GM12878 (cell line): ENCODE data around the gene SRGAP1. TPM values are rescaled to one million over a fixed set of nuclear protein-coding genes. Genes with fewer than 3 reads are reported as not detected.

ENCODE experiments used
- BACH1 ChIP-seq: fragments of 450-650 bp; IDR thresholded peaks from 2 replicates; pipeline ENCODE4 v1.6.1; 2017; ENCODE audit warnings: mild to moderate bottlenecking, borderline replicate concordance
- POU2F2 ChIP-seq: IDR thresholded peaks from 3 replicates; pipeline ENCODE4 v1.6.1; 2011; ENCODE audit warnings: low read depth, mild to moderate bottlenecking, low read length, borderline replicate concordance
- ZBTB11 ChIP-seq: fragments of 450-650 bp; formaldehyde crosslinking; IDR thresholded peaks from 2 replicates; pipeline ENCODE4 v1.5.0; 2022; ENCODE audit warnings: mild to moderate bottlenecking, missing genetic modification characterization
- polyA plus RNA-seq, 11 experiments: library from polyadenylated mRNA; depleted of rRNA in 4 of 11; unstranded in 6 of 11; stranded (reverse) in 5 of 11; fragments of >200 nt; fragmentation: Nextera tagmentation in 4 of 11; fragmentation: Illumina TruSeq in 1 of 11; extraction: Ambion mirVana in 4 of 11; extraction: Trizol in 1 of 11; gene quantifications; 1 replicate in 1 of 11; 2 replicates in 10 of 11; pipeline versions ENCODE4 v1.2.1 to v1.2.3, GENCODE V29; 2011 to 2016; ENCODE audit warnings: inconsistent platforms in 2 of 11, missing spikeins in 2 of 11, low read depth in 1 of 11
- total RNA-seq, 4 experiments: library from RNA; depleted of rRNA in 3 of 4; stranded (reverse); fragments of >200 nt in 3 of 4; fragmentation: Illumina TruSeq in 1 of 4; extraction: Trizol in 1 of 4; gene quantifications; 2 replicates each; pipeline versions ENCODE4 v1.2.1 to v1.2.3, GENCODE V29; 2013 to 2021
- TF ChIP-seq, protein P1 (sequence below): fragments of 450-650 bp; IDR thresholded peaks from 2 replicates; pipeline ENCODE4 v1.6.1; 2016; ENCODE audit warnings: mild to moderate bottlenecking
- TF ChIP-seq, protein P2 (sequence below): IDR thresholded peaks from 2 replicates; pipeline ENCODE4 v1.6.1; 2012; ENCODE audit warnings: mild to moderate bottlenecking, low read depth, low read length

SRGAP1 gene
- total and polyA plus RNA-seq, 10 of the 15 experiments (the other 5 are each of a cell fraction or from before 2014, with no cell fraction given) = 0.16 to 0.85 (median 0.46) TPM

DNA sequence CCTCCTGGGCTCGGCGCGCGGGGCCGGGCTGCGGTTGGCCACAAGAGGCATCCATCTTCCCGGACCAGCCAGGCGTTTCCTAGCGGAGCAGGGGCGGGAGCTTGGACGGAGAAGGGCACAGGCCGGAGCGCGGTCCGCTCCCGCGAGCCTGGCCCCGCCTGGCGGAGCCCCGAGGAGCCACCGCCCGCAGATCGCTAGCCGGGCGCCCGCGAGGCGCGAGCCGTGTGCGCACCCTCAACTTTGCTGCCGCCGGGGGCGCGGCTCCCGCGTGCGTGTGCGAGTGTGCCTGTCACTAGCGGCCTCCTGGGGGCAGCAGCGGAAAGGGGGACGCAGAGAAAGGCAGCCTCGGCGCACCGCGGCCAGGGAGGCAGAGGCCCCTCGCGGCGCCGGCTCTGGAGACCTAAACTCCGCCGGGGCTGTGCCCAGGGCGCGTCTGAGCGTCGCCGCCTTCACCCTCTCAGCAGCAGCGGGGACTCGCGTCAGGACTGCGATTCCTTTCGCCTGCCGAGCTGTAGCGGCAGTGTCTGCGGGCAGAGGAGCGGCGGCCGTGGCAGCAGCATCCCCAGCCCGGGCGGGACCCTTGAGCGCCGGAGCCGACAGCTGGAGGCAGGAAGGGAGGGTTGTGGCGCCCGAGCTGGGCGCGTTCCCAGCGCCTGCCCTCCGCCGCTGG is 644 bp upstream of the SRGAP1 start (continued):
- TF ChIP-seq, protein P1, sequence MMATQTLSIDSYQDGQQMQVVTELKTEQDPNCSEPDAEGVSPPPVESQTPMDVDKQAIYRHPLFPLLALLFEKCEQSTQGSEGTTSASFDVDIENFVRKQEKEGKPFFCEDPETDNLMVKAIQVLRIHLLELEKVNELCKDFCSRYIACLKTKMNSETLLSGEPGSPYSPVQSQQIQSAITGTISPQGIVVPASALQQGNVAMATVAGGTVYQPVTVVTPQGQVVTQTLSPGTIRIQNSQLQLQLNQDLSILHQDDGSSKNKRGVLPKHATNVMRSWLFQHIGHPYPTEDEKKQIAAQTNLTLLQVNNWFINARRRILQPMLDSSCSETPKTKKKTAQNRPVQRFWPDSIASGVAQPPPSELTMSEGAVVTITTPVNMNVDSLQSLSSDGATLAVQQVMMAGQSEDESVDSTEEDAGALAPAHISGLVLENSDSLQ = 0 out of 2 replicates have a peak, but pooled peaks have one; percentile 11
- no peak for TF ChIP-seq ZBTB11 (CRISPR knock-in tag)
- peak; percentile 69; the same call in 1 of the 3 replicates for TF ChIP-seq POU2F2
- TF ChIP-seq BACH1 = 0 out of 2 replicates have a peak, but pooled peaks have one; percentile 19
- TF ChIP-seq, protein P2, sequence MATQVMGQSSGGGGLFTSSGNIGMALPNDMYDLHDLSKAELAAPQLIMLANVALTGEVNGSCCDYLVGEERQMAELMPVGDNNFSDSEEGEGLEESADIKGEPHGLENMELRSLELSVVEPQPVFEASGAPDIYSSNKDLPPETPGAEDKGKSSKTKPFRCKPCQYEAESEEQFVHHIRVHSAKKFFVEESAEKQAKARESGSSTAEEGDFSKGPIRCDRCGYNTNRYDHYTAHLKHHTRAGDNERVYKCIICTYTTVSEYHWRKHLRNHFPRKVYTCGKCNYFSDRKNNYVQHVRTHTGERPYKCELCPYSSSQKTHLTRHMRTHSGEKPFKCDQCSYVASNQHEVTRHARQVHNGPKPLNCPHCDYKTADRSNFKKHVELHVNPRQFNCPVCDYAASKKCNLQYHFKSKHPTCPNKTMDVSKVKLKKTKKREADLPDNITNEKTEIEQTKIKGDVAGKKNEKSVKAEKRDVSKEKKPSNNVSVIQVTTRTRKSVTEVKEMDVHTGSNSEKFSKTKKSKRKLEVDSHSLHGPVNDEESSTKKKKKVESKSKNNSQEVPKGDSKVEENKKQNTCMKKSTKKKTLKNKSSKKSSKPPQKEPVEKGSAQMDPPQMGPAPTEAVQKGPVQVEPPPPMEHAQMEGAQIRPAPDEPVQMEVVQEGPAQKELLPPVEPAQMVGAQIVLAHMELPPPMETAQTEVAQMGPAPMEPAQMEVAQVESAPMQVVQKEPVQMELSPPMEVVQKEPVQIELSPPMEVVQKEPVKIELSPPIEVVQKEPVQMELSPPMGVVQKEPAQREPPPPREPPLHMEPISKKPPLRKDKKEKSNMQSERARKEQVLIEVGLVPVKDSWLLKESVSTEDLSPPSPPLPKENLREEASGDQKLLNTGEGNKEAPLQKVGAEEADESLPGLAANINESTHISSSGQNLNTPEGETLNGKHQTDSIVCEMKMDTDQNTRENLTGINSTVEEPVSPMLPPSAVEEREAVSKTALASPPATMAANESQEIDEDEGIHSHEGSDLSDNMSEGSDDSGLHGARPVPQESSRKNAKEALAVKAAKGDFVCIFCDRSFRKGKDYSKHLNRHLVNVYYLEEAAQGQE = no peak
